ENCODE results near the gene MKLN1.

- TF ChIP-seq CTCF (IDR thresholded peaks at IDR 0.05), result no peak
- TF ChIP-seq POLR2A (IDR thresholded peaks at IDR 0.05), result no peak
These were observed 76.7 kb downstream of the MKLN1 start for GRCh38 chr7:131404226-131404911.
